Mammary epithelial cell (primary cell): ENCODE data around the gene DPH1.

Experiments used
- CTCF ChIP-seq, 2 donors: IDR thresholded peaks in 1 of 2; conservative IDR thresholded peaks in 1 of 2; 2 replicates each; pipeline ENCODE4 v1.5.1; 2011 to 2012; ENCODE audit warnings: inconsistent platforms in 2 of 2, low read length in 2 of 2, mild to moderate bottlenecking in 2 of 2, control low read depth in 1 of 2, low read depth in 1 of 2; ENCODE audit not compliant: insufficient read depth in 1 of 2; ENCODE audit errors: extremely low read depth in 1 of 2
- EZH2 ChIP-seq: IDR thresholded peaks from 2 replicates; pipeline ENCODE4 v1.6.1; 2012; ENCODE audit warnings: low read length, inconsistent platforms, borderline replicate concordance

DNA sequence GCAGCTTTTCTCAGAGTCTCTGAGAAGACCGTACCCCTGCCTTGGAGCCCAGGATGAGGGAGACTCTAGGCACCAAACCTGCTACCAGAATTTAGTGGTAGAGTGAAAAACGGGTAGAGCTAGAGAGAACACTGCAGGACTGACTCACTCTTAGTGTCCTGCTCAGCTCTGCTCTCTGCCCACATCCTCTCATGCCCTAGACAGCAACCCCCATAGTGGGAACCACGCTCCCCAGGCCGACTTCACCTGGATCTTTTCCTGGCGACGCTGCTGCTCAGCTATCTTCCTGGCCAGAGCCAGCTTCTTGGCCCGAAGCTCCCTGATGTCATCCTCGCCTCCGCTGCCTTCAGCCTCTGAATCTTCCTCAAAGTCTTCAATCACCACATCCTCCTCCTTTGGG lies 51.6 kb downstream of the DPH1 start:
- TF ChIP-seq CTCF (conservative IDR thresholded peaks at IDR 0.05 in 1 of 2, IDR thresholded peaks at IDR 0.05 in 1 of 2; ENCODE audit: extremely low read depth in 1 of 2, insufficient read depth in 1 of 2, low read depth in 1 of 2, low read length in 2 of 2) (no peak), EZH2 (no peak)
